Kidney epithelial cell (primary cell): ENCODE results near the gene CFAP99. TPM values are rescaled to one million over a fixed set of nuclear protein-coding genes. Genes with fewer than 3 reads are reported as not detected.

ENCODE experiments used
- DNase-seq: peaks from one replicate; pipeline ENCODE4 v3.0.0-alpha.2; 2010; ENCODE audit warnings: low read depth
- H3K27me3 ChIP-seq: 2 replicates; pipeline ENCODE4 v1.6.0; 2011; ENCODE audit warnings: low read length; ENCODE audit not compliant: control insufficient read depth, insufficient read depth
- H3K36me3 ChIP-seq: 2 replicates; pipeline ENCODE4 v1.5.1; 2011; ENCODE audit warnings: low read length; ENCODE audit not compliant: control insufficient read depth, insufficient read depth
- H3K4me3 ChIP-seq: 2 replicates; pipeline ENCODE4 v1.5.1; 2011; ENCODE audit warnings: low read depth, mild to moderate bottlenecking, control low read depth, low read length
- CTCF ChIP-seq: IDR thresholded peaks from 2 replicates; pipeline ENCODE4 v1.5.1; 2011; ENCODE audit warnings: mild to moderate bottlenecking, moderate library complexity, low read length, control low read depth, inconsistent platforms; ENCODE audit not compliant: insufficient read depth, poor library complexity, severe bottlenecking
- total RNA-seq: library from RNA; depleted of rRNA; stranded (reverse); fragments of >200 nt; gene quantifications from 2 replicates; pipeline ENCODE4 v1.2.3, GENCODE V29; 2015

CFAP99 gene
- total RNA-seq, 1 donor from 2014 or later = not detected

- TF ChIP-seq CTCF = no peak
- no peak for DNase-seq
- peaks cover 16% of the 10 kb centered on the region for H3K27me3 ChIP-seq
Observed at GRCh38 chr4:2412534-2412884, 6.2 kb upstream of the CFAP99 start.

GRCh38 chr4:2412885-2413716 is 5.7 kb upstream of the CFAP99 start:
- Histone ChIP-seq H3K27me3 (peaks cover 22% of the 10 kb centered on the region), H3K36me3 (no peaks in the 10 kb centered on the region), H3K4me3 (peak overlapping the region; percentile 15)
- TF ChIP-seq CTCF = peak; percentile 75
- DNase-seq = peak; percentile 87

More at GRCh38 chr4:2412534-2412884, 6.2 kb upstream of the CFAP99 start:
- no peaks in the 10 kb centered on the region for H3K36me3 ChIP-seq
- peak overlapping the region; percentile 15 for H3K4me3 ChIP-seq

DNA sequence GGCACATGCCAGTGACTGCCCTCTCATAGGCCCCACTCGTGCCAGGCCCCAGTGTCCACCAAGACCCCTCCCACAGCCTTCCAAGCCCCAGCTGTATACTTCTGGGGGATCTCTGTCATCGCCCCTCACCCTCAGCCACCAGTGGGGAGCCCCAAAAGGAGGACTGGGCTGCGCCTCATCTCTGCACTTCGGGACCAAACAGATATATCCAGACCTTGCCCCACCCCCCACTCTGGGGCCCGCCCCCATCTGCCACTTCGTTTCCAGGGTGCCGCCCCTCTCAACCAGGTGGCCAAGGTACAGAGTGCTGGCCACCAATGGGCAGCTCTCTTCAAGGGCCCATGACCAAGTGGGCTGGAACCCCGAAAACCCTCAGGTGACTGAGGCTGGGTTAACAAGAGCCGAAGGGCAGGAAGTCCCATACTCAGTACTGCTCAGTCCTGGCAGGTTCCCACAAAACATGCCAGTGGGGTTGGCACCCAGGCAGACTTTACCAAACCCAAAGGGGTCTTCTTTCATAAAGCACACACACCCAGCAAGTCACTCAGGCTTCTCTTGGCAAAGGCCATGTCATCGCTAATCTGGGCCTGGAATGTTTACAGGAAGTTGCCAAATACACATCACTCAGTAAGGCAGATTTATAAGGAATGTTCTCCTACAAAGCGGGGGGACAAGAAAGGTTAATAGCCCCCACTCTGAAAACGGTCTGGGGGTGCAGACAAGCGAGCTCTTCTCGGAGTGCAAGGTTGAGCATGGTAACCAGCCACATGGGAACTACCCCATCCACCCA is 4.7 kb upstream of the CFAP99 start:
- peaks cover 25% of the 10 kb centered on the region for H3K27me3 ChIP-seq
- TF ChIP-seq CTCF = no peak
- H3K36me3 ChIP-seq = no peaks in the 10 kb centered on the region
- DNase-seq = no peak
- no peak overlapping the region for H3K4me3 ChIP-seq

- no peak for DNase-seq
- Histone ChIP-seq H3K4me3 (no peak overlapping the region), H3K27me3 (peaks cover 37% of the 10 kb centered on the region), H3K36me3 (no peaks in the 10 kb centered on the region)
- no peak for TF ChIP-seq CTCF
Observed at GRCh38 chr4:2415213-2415612, 3.5 kb upstream of the CFAP99 start.

GRCh38 chr4:2415881-2416563 is 2.7 kb upstream of the CFAP99 start:
- no peaks in the 10 kb centered on the region for H3K36me3 ChIP-seq
- no peak for TF ChIP-seq CTCF
- H3K27me3 ChIP-seq = peaks cover 45% of the 10 kb centered on the region
- H3K4me3 ChIP-seq = no peak overlapping the region
- DNase-seq = no peak
